OCI-LY1 (cell line): ENCODE measurements around the gene BCL11A.

ENCODE experiments used
- EZH2 ChIP-seq: fragments of 200-600 bp; sonication (generic), shearing (Covaris generic); IDR thresholded peaks from 2 replicates; pipeline ENCODE4 v1.8.0; 2017; ENCODE audit warnings: borderline replicate concordance, mixed run types, mild to moderate bottlenecking, antibody characterized with exemption, low read length, moderate library complexity, mixed read lengths
- TF ChIP-seq, protein P1 (sequence below): fragments of 200-600 bp; sonication (generic), shearing (Covaris generic); IDR thresholded peaks from 2 replicates; pipeline ENCODE4 v1.5.1; 2017; ENCODE audit warnings: mild to moderate bottlenecking, antibody characterized with exemption, low read length, moderate library complexity, mixed read lengths

DNA sequence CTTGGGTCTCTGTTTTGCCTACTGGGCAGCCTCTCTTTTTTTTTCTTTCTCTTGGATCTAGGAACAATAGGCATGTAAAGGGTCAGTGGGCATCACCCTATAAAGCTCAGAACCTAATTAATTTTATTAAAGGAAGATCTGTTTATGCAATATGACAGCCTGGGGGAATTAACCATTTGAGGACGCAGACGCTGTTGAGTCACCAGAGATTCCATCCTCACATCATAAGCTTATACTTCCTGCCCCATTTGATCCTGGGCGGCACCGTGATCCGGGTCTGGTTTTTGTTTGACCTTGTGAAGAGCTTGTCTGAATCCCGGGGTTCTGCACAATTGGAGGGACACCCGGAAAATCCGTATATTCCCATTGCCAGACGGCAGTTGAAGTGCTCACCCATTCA is 16.8 kb upstream of the BCL11A start:
- TF ChIP-seq, protein P1, sequence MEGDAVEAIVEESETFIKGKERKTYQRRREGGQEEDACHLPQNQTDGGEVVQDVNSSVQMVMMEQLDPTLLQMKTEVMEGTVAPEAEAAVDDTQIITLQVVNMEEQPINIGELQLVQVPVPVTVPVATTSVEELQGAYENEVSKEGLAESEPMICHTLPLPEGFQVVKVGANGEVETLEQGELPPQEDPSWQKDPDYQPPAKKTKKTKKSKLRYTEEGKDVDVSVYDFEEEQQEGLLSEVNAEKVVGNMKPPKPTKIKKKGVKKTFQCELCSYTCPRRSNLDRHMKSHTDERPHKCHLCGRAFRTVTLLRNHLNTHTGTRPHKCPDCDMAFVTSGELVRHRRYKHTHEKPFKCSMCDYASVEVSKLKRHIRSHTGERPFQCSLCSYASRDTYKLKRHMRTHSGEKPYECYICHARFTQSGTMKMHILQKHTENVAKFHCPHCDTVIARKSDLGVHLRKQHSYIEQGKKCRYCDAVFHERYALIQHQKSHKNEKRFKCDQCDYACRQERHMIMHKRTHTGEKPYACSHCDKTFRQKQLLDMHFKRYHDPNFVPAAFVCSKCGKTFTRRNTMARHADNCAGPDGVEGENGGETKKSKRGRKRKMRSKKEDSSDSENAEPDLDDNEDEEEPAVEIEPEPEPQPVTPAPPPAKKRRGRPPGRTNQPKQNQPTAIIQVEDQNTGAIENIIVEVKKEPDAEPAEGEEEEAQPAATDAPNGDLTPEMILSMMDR, result no peak
- no peak for TF ChIP-seq EZH2
